Neural progenitor cell (in vitro differentiated cells): Measurements from ENCODE around the gene PITPNC1. TPM values are rescaled to one million over a fixed set of nuclear protein-coding genes. Genes with fewer than 3 reads are reported as not detected.
A peak's percentile ranks its signal among the peaks of the same experiment; 100 is the strongest.
"Not testable (repeated sequence)": the region's sequence is repeated elsewhere in the genome, so short reads cannot be mapped to it uniquely, and the experiment has no call there.

Source experiments
- DNase-seq: peaks from one replicate; pipeline ENCODE4 v3.0.0-alpha.2; 2016; ENCODE audit warnings: low spot score
- H2AFZ ChIP-seq: fragments of 200-600 bp; sonication (generic); replicated peaks from 2 replicates; pipeline ENCODE4 v1.6.1; 2016; ENCODE audit warnings: antibody characterized with exemption
- H3F3A ChIP-seq: fragments of 200-600 bp; sonication (generic); 2 replicates; pipeline ENCODE4 v1.6.1; 2016; ENCODE audit warnings: antibody characterized with exemption, low read depth
- H3K27ac ChIP-seq: fragments of 200-600 bp; sonication (generic); 2 replicates; pipeline ENCODE4 v1.5.1; 2016; ENCODE audit warnings: mild to moderate bottlenecking
- H3K27me3 ChIP-seq: fragments of 200-600 bp; sonication (generic); 2 replicates; pipeline ENCODE4 v1.6.1; 2016; ENCODE audit warnings: mild to moderate bottlenecking, moderate library complexity
- H3K36me3 ChIP-seq: fragments of 200-600 bp; sonication (generic); 2 replicates; pipeline ENCODE4 v1.5.1; 2016
- H3K4me1 ChIP-seq: fragments of 200-600 bp; sonication (generic); 2 replicates; pipeline ENCODE4 v1.6.1; 2016; ENCODE audit warnings: mixed run types
- H3K4me2 ChIP-seq: fragments of 200-600 bp; sonication (generic); 2 replicates; pipeline ENCODE4 v1.6.1; 2016
- H3K4me3 ChIP-seq: fragments of 200-600 bp; sonication (generic); 2 replicates; pipeline ENCODE4 v1.5.1; 2016
- H3K79me2 ChIP-seq: fragments of 200-600 bp; sonication (generic); 2 replicates; pipeline ENCODE4 v1.6.1; 2016; ENCODE audit warnings: low read depth
- H3K9ac ChIP-seq: fragments of 200-600 bp; sonication (generic); 2 replicates; pipeline ENCODE4 v1.6.1; 2016
- H3K9me3 ChIP-seq: fragments of 200-600 bp; sonication (generic); 2 replicates; pipeline ENCODE4 v1.5.1; 2016; ENCODE audit warnings: low read depth
- H4K20me1 ChIP-seq: fragments of 200-600 bp; sonication (generic); 2 replicates; pipeline ENCODE4 v1.6.1; 2016; ENCODE audit warnings: low read depth
- H3K27ac Mint-ChIP-seq: 3 replicates; pipeline ENCODE4 v1.8.0; 2021; ENCODE audit warnings: mixed read lengths
- H3K27me3 Mint-ChIP-seq: 2 replicates; pipeline ENCODE4 v1.8.0; 2022; ENCODE audit warnings: low read depth, mild to moderate bottlenecking, inconsistent platforms, moderate library complexity, mixed read lengths; ENCODE audit not compliant: insufficient read depth
- H3K36me3 Mint-ChIP-seq: 3 replicates; pipeline ENCODE4 v1.8.0; 2021; ENCODE audit warnings: mixed read lengths
- H3K4me1 Mint-ChIP-seq: 3 replicates; pipeline ENCODE4 v1.8.0; 2021; ENCODE audit warnings: mixed read lengths
- H3K4me3 Mint-ChIP-seq: 3 replicates; pipeline ENCODE4 v1.8.0; 2021; ENCODE audit warnings: mild to moderate bottlenecking, moderate library complexity, mixed read lengths
- H3K9me3 Mint-ChIP-seq: 3 replicates; pipeline ENCODE4 v1.8.0; 2020; ENCODE audit warnings: mixed read lengths
- EZH2 ChIP-seq: fragments of 200-600 bp; sonication (generic); IDR thresholded peaks from 2 replicates; pipeline ENCODE4 v1.6.1; 2017; ENCODE audit warnings: antibody characterized with exemption, mild to moderate bottlenecking, moderate library complexity
- EZH2phosphoT487 ChIP-seq: fragments of 200-600 bp; sonication (generic); IDR thresholded peaks from 2 replicates; pipeline ENCODE4 v1.6.1; 2017; ENCODE audit warnings: antibody characterized with exemption
- total RNA-seq: library from RNA; depleted of rRNA; stranded (reverse); fragments of >200 nt; gene quantifications from 2 replicates; pipeline ENCODE4 v1.2.3, GENCODE V29; 2015; ENCODE audit warnings: low replicate concordance
- TF ChIP-seq, protein P1 (sequence below): fragments of 200-600 bp; sonication (generic); IDR thresholded peaks from 2 replicates; pipeline ENCODE4 v1.5.1; 2017; ENCODE audit warnings: antibody characterized with exemption, mild to moderate bottlenecking

The PITPNC1 gene
- total RNA-seq, 1 donor from 2014 or later: 8.1 TPM

DNA sequence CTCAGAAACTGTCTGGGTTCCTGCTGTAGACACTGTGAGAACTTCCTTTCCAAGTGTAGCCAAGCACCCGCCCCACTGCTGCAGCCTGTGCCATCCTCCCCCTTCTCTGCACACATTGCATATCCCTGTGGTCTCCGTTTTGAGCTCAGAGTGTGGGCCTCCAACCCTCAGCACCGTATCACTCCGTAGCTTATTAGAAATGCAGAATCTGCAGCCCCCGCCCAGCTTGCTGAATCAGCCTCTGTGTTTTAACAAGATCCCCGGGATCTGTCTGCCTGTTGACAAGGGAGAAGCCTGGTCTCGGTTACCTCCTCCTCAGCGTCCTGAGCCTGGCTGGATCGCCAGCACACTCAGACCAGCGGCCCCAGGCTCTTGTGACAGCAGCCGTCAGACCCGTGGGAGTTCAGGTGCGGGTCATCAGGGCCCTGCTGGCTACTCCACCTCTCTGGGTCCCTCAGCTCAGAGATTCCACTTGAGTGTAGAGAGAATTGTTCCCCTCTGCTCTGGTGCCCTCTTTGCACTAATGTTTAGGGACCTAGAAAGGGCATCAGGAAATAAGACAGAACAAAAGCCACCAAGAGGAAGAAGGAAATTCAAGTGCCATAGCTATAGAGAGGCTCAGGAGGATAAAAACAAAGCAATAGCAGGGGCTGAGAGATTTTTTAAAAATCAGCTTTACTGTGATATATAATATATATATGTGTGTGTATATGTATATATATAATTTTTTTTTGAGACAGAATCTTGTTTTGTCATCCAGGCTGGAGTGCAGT is 92.3 kb downstream of the PITPNC1 start:
- Histone ChIP-seq H3K27me3 (no peaks in the 10 kb centered on the region), H3K4me3 (no peak overlapping the region), H3K79me2 (no peaks in the 10 kb centered on the region), H3K4me2 (no peak overlapping the region), H3K27ac (no peak overlapping the region), H4K20me1 (no peaks in the 10 kb centered on the region), H3K9ac (no peak overlapping the region), H3F3A (peaks cover 11% of the 10 kb centered on the region), H3K4me1 (peaks cover 14% of the 10 kb centered on the region), H3K9me3 (peaks cover 3% of the 10 kb centered on the region), H2AFZ (no peak overlapping the region), H3K36me3 (no peaks in the 10 kb centered on the region)
- Mint-ChIP-seq H3K27me3 (no peaks in the 10 kb centered on the region), H3K4me1 (peaks cover 25% of the 10 kb centered on the region), H3K9me3 (peaks cover 10% of the 10 kb centered on the region), H3K27ac (peak overlapping the region; percentile 94), H3K36me3 (peaks cover 6% of the 10 kb centered on the region), H3K4me3 (no peak overlapping the region)
- DNase-seq: no peak
- TF ChIP-seq EZH2 (no peak), EZH2phosphoT487 (no peak)
- TF ChIP-seq, protein P1, sequence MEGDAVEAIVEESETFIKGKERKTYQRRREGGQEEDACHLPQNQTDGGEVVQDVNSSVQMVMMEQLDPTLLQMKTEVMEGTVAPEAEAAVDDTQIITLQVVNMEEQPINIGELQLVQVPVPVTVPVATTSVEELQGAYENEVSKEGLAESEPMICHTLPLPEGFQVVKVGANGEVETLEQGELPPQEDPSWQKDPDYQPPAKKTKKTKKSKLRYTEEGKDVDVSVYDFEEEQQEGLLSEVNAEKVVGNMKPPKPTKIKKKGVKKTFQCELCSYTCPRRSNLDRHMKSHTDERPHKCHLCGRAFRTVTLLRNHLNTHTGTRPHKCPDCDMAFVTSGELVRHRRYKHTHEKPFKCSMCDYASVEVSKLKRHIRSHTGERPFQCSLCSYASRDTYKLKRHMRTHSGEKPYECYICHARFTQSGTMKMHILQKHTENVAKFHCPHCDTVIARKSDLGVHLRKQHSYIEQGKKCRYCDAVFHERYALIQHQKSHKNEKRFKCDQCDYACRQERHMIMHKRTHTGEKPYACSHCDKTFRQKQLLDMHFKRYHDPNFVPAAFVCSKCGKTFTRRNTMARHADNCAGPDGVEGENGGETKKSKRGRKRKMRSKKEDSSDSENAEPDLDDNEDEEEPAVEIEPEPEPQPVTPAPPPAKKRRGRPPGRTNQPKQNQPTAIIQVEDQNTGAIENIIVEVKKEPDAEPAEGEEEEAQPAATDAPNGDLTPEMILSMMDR: no peak

DNA sequence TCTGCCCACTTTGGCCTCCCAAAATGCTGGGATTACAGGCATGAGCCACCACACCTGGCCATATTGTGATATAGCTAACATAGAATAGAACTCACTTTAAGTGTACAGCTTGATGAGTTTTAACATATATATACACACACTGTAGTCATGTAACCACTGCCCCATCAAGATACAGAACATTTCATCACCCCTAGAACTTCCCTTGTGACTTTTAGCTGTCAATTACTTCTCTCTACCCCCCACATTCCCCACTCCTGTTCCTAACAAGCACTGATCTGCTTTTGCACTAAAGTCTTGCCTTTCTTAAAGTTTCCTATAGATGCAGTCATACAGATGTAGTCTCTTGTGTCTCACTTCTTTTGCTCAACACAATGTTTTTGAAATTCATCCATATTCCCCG is 93.1 kb downstream of the PITPNC1 start:
- Histone ChIP-seq H3K27me3 (no peaks in the 10 kb centered on the region), H3K9me3 (peaks cover 3% of the 10 kb centered on the region), H2AFZ (no peak overlapping the region), H3K9ac (no peak overlapping the region), H3F3A (peaks cover 16% of the 10 kb centered on the region), H4K20me1 (no peaks in the 10 kb centered on the region), H3K36me3 (no peaks in the 10 kb centered on the region), H3K4me2 (no peak overlapping the region), H3K27ac (no peak overlapping the region), H3K79me2 (no peaks in the 10 kb centered on the region), H3K4me3 (no peak overlapping the region), H3K4me1 (peaks cover 17% of the 10 kb centered on the region)
- TF ChIP-seq EZH2phosphoT487 (no peak), EZH2 (no peak)
- TF ChIP-seq, protein P1: no peak
- Mint-ChIP-seq H3K36me3 (peaks cover 6% of the 10 kb centered on the region), H3K4me3 (no peak overlapping the region), H3K27ac (no peak overlapping the region), H3K4me1 (peaks cover 31% of the 10 kb centered on the region), H3K9me3 (peaks cover 10% of the 10 kb centered on the region), H3K27me3 (peaks cover 2% of the 10 kb centered on the region)
- DNase-seq: no peak

DNA sequence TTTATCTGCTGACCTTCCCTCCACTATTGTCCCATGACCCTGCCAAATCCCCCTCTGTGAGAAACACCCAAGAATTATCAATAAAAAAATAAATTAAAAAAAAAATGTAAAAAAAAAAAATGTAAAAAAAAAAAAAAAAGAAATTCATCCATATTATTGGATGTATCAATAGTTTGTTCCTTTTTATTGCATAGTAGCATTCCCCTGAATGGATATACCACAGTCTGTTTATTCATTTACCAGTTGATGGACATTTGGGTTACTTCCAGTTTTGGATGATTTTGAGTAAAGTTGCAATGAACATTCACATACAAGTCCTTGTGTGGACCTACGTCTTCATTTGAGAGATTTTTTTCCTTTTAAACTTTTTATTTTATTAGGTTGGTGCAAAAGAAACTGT is 94.0 kb downstream of the PITPNC1 start:
- H3K79me2 ChIP-seq: no peaks in the 10 kb centered on the region
- H2AFZ ChIP-seq: no peak overlapping the region
- peaks cover 22% of the 10 kb centered on the region for H3K4me1 ChIP-seq
- peaks cover 6% of the 10 kb centered on the region for H3K36me3 Mint-ChIP-seq
- no peaks in the 10 kb centered on the region for H3K27me3 ChIP-seq
- H4K20me1 ChIP-seq: no peaks in the 10 kb centered on the region
- no peaks in the 10 kb centered on the region for H3K36me3 ChIP-seq
- no peak overlapping the region for H3K4me3 ChIP-seq
- DNase-seq: no peak
- peaks cover 20% of the 10 kb centered on the region for H3F3A ChIP-seq
- no peak overlapping the region for H3K4me2 ChIP-seq
- no peak for TF ChIP-seq EZH2phosphoT487
- TF ChIP-seq, protein P1: no peak
- TF ChIP-seq EZH2: no peak
- H3K4me3 Mint-ChIP-seq: no peak overlapping the region
- peaks cover 3% of the 10 kb centered on the region for H3K9me3 ChIP-seq
- H3K9ac ChIP-seq: no peak overlapping the region
- H3K9me3 Mint-ChIP-seq: peaks cover 10% of the 10 kb centered on the region
- peaks cover 2% of the 10 kb centered on the region for H3K27me3 Mint-ChIP-seq
- no peak overlapping the region for H3K27ac Mint-ChIP-seq
- H3K4me1 Mint-ChIP-seq: peaks cover 40% of the 10 kb centered on the region
- no peak overlapping the region for H3K27ac ChIP-seq

DNA sequence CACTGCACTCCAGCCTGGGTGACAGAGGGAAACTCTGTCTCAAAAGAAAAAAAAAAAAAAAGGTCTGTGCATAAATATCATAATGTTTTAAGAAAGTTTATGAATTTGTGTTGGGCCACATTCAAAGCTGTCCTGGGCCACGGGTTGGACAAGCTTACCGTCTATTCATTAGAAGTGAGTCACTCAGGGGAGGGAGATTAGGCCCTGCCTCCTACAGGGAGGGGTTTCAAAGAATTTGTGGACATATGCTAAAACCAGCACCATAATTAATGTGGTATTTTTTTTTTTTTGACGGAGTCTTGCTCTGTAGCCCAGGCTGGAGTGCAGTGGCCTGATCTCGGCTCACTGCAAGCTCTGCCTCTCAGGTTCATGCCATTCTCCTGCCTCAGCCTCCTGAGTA is 95.5 kb downstream of the PITPNC1 start:
- H3K27ac Mint-ChIP-seq, H3K36me3 ChIP-seq, H3K4me3 ChIP-seq, H3K9me3 ChIP-seq, H3K27me3 Mint-ChIP-seq, DNase-seq, H3K79me2 ChIP-seq, H2AFZ ChIP-seq, H3K27ac ChIP-seq, H3K4me3 Mint-ChIP-seq, H3K4me2 ChIP-seq, H3K36me3 Mint-ChIP-seq, H3K9ac ChIP-seq, H3K27me3 ChIP-seq, H4K20me1 ChIP-seq: not testable (repeated sequence)
- Mint-ChIP-seq H3K9me3 (peaks cover 10% of the 10 kb centered on the region), H3K4me1 (peaks cover 36% of the 10 kb centered on the region)
- Histone ChIP-seq H3K4me1 (peaks cover 12% of the 10 kb centered on the region), H3F3A (peaks cover 20% of the 10 kb centered on the region)
